Spleen (tissue), 7 donors: Measurements from ENCODE around the gene ARID4B.

ENCODE experiments used
- CTCF ChIP-seq, 11 experiments: fragments of 200-600 bp in 7 of 11; fragments of 450-650 bp in 4 of 11; sonication (generic) in 4 of 11; IDR thresholded peaks in 8 of 11; conservative IDR thresholded peaks in 3 of 11; 1 replicate in 7 of 11; 2 replicates in 4 of 11; pipeline versions ENCODE4 v1.4.0 to v1.8.0; 2016 to 2021; ENCODE audit warnings: antibody characterized with exemption in 11 of 11, inconsistent platforms in 4 of 11, mild to moderate bottlenecking in 1 of 11
- POLR2AphosphoS5 ChIP-seq, 3 donors: sonication (generic); formaldehyde crosslinking; IDR thresholded peaks; one replicate each; pipeline ENCODE4 v1.5.1; 2017; ENCODE audit warnings: antibody characterized with exemption in 3 of 3
- donor health status: DM: no; HTN: no; CAD: no; lungs with moderate emphysema.
- donor health status: DM: no; HTN: no; CAD: no.
- donor health status: DM: no; HTN: no; CAD: no.

DNA sequence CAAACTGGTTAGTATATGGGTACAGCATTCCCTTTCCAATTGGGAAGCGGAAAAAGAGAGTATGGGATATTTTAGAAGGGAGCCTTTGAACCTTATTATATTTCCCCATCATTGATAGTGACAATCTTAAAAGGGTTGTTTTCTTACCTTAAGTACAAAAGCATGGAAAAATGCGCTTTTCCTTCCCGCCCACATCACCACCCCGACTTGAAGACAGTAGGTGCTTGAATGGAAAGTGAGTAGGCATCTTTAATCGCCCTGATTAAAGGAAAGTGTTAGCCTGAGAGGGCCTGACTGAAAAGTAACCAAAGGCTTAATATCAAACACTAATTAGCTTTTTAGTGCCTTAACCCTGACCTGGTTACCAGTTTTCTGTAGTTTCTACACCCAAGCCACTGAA is 15.7 kb upstream of the ARID4B start:
- TF ChIP-seq POLR2AphosphoS5 (IDR thresholded peaks at IDR 0.05) (no peak), CTCF (IDR thresholded peaks at IDR 0.05 in 8 of 11, conservative IDR thresholded peaks at IDR 0.05 in 3 of 11) (no peak)
